DOHH2 (cell line): ENCODE results near the gene POLR2I.

Experiments
- CTCF ChIP-seq: fragments of 200-600 bp; sonication (generic); IDR thresholded peaks from one replicate; pipeline ENCODE4 v1.5.1; 2014; ENCODE audit warnings: antibody characterized with exemption, mild to moderate bottlenecking, low read depth, low read length; ENCODE audit not compliant: poor library complexity, severe bottlenecking
- EZH2phosphoT487 ChIP-seq: fragments of 200-600 bp; sonication (generic); IDR thresholded peaks from 2 replicates; pipeline ENCODE4 v1.6.1; 2017; ENCODE audit warnings: borderline replicate concordance, mild to moderate bottlenecking, antibody characterized with exemption, low read length, moderate library complexity, mixed read lengths

- no peak for TF ChIP-seq CTCF
- TF ChIP-seq EZH2phosphoT487, result no peak
Observed at GRCh38 chr19:36064826-36065225, 49.8 kb downstream of the POLR2I start.
